Measurements from ENCODE around the gene LTB4R2.

The LTB4R2 gene

GRCh38 chr14:24299255-24300191 is 10.4 kb upstream of the LTB4R2 start, which contains the start of the genes DHRS1 and NOP9:
Gene DHRS1, minus strand, starts transcription at chr14:24299780. Its CDS starts 674 bp downstream, at chr14:24299106.
Gene NOP9, plus strand, starts transcription at chr14:24299850. Its CDS starts 105 bp downstream, at chr14:24299955.
- peak; percentile 97 for DNase-seq (ENCODE audit: low read depth)

- DNase-seq (ENCODE audit: low read depth), result no peak
Observed at GRCh38 chr14:24300326-24300980, 9.5 kb upstream of the LTB4R2 start.

DNA sequence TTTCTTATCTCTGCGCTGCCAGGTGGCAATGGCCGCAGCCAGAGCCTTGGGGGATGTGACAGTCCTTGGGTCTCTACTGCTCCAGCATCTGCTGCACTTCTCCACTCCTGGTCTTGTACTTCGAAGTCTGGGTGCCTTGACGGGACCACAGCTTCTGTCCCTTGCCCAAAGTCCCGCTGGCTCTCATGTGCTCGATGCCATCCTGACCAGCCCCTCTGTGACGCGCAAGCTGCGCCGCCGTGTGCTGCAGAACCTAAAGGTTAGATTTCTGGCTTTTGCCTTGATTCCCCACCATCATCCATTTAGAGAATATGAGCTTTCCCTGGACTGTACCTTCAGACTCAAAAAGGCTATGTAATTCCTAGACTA is 5.9 kb upstream of the LTB4R2 start:
- no peak for DNase-seq (ENCODE audit: low read depth)

GRCh38 chr14:24307156-24307574 is 2.8 kb upstream of the LTB4R2 start:
- no peak for DNase-seq (ENCODE audit: low read depth)

DNA sequence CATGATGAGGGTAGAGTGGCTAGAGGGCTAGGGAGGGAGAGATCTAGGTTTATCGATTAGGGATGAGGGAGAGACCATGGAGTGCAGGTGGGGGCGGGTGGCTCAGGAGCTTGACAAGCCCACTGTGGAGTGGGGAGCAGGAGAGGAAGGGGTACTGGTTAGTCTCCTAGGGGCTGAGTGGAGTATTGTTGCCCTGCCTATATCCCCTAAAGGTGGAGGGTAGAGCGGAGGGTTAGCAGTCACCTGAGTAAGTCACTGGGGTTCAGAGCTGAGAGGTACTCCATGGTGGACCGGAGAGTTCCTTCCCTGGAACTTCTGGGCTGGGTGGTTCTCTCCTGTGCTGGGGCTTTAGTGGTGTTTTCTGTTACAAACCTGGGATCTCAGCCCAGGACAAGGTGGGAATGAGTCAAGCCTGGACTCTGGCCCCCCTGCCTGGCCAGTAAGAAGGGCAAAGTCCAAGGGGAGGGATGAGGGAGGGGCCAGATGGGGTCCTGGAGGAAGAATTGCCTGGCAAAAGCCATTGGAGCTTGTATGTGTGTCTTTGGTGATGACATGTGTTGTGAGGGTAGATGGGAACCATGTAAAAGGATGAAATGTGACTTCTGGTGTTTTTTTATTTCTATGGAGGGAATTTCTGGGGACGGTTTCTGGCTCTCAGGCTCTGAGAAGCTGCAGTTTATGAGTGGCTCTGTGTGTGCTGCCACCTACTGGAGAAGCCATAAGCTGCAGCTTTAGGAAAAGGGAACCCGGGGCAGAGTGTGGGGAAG is 2.2 kb upstream of the LTB4R2 start, which contains the start of gene CIDEB:
Gene CIDEB, minus strand, starts transcription at position 403 of the 767 bp plus-strand sequence. Its CDS starts 119 bp downstream, at position 284.
- no peak for DNase-seq (ENCODE audit: low read depth)

- DNase-seq (ENCODE audit: low read depth), result no peak
Observed at GRCh38 chr14:24308342-24309124, 1.4 kb upstream of the LTB4R2 start.

- no peak for DNase-seq (ENCODE audit: low read depth)
Observed at GRCh38 chr14:24310265-24310645, 315 bp downstream of the LTB4R2 start.

- no peak for DNase-seq (ENCODE audit: low read depth)
Observed at GRCh38 chr14:24310646-24311604, 985 bp downstream of the LTB4R2 start, which contains the start of gene LTB4R. Gene LTB4R, plus strand, starts transcription at chr14:24311502. Its CDS starts 4,150 bp downstream, at chr14:24315652.

DNA sequence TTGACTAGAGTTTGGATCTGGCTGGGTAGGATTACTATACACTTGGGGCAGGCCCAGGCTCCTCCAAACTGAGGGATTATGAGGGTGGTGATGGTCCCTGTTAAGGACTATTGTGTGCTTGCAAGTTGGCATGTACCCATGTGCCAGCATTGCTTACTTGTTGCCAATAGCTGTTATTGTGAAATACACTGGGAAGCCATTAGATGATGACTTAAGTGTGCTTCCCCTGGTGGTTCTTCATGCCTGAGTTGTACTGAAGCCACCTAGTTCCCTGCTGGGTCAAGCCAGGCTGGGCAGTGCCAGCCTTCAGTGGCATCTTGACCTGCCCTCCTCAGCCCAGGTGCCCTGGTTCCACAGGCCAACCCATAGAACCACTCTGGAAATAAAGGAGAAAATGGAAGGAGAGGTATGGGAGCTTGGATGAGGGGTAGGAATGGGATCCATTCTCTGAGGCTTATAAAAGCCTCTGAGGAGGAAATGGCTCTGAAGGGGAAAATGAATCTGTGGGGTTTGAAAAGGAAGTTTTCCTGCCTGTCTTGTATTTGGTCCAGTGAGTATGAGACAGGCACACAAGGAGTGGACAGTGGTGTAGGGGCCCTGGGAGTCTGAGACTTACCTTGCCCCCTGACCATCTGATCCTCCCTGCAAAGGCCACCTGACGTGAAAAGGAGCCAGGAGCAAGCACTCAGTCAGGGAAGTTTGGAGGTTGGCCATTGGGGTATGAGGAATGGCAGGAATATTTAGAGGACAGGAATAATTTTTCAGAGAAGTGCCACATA is 2.1 kb downstream of the LTB4R2 start:
- DNase-seq (ENCODE audit: low read depth), result no peak

DNA sequence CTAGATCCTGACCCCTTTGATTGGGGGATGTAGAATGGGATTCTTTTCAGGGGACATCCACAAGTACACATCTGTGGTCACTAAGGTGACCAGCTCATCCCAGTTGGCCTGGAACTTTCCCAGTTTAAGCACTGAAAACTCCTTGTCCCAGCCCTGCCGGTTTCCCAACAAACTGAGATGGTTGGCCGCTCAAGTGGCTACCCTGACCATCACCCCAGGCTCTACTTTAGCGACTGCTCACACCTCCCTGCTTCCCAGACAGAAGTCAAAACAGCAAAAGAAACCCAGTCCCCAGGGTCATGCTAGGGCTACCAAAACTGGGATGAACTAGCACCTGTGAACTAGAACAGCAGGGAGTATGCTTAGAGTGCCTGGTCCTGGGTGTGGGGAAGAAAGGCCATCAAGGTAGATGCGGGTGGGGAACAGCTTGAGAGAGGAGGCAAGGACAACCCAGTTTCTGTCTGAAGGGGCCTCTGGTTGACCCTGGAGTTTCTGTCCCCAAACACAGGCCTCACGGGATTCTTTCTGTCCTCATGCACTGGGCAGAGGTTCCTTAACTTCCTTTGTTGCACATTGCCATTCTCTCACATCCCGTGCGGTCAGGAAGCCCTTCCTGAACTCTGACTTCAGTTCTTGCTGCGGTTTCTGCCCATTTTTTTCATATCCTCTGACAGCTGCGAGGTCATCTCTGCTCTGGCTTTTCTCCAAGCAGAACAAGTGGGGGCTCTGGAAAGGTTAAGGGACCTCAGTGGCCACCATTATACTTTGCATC is 3.0 kb downstream of the LTB4R2 start:
- DNase-seq (ENCODE audit: low read depth), result no peak

- DNase-seq (ENCODE audit: low read depth), result no peak
Observed at GRCh38 chr14:24313913-24314312, 4.0 kb downstream of the LTB4R2 start.

DNA sequence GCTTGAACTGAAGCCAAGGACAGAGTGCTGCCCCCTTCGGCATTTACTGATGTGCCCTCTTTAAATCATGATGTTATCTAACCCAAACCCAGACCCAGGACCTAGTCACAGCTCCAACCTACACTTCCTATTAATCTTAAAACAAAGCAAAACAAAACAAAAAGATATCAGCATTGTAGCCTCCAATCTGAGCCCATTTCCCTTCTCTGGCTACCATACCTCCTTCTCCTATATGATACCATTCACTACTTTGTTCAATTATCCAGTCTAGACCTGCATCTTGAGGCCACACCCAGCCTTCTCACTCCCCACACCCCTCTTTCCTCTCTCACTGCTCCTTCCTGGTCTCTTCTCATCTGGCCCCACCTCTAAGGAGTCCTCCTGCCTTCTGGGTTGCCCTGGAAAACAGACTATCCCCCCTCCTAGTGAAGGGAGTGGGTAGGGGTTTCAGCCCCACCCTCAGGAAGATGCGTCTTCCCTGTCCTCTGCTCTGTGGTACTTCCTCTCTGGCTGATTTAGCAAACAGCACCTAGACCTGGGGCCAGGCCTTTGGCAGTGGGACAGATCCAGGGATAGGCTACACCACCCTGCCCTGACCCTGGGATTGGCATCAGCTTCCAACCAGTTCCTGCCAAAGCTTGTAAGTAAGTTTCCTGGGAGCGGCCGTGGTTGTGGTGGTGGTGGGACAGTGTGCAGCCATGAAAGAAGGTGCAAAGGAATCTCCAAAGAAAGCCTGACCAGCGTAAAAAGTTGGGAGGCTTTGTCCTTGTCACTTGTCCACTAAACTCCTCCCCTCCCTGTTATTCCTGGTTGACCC is 4.6 kb downstream of the LTB4R2 start:
- DNase-seq (ENCODE audit: low read depth), result no peak

- DNase-seq (ENCODE audit: low read depth), result no peak
Observed at GRCh38 chr14:24315243-24315806, 5.4 kb downstream of the LTB4R2 start.

DNA sequence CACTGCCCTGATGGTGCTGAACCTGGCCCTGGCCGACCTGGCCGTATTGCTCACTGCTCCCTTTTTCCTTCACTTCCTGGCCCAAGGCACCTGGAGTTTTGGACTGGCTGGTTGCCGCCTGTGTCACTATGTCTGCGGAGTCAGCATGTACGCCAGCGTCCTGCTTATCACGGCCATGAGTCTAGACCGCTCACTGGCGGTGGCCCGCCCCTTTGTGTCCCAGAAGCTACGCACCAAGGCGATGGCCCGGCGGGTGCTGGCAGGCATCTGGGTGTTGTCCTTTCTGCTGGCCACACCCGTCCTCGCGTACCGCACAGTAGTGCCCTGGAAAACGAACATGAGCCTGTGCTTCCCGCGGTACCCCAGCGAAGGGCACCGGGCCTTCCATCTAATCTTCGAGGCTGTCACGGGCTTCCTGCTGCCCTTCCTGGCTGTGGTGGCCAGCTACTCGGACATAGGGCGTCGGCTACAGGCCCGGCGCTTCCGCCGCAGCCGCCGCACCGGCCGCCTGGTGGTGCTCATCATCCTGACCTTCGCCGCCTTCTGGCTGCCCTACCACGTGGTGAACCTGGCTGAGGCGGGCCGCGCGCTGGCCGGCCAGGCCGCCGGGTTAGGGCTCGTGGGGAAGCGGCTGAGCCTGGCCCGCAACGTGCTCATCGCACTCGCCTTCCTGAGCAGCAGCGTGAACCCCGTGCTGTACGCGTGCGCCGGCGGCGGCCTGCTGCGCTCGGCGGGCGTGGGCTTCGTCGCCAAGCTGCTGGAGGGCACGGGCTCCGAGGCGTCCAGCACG is 6.1 kb downstream of the LTB4R2 start:
- DNase-seq (ENCODE audit: low read depth), result no peak

DNA sequence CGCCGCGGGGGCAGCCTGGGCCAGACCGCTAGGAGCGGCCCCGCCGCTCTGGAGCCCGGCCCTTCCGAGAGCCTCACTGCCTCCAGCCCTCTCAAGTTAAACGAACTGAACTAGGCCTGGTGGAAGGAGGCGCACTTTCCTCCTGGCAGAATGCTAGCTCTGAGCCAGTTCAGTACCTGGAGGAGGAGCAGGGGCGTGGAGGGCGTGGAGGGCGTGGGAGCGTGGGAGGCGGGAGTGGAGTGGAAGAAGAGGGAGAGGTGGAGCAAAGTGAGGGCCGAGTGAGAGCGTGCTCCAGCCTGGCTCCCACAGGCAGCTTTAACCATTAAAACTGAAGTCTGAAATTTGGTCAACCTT is 6.6 kb downstream of the LTB4R2 start:
- no peak for DNase-seq (ENCODE audit: low read depth)

- DNase-seq (ENCODE audit: low read depth), result no peak
Observed at GRCh38 chr14:24317141-24317928, 7.4 kb downstream of the LTB4R2 start.
